Kidney (tissue), 14 donors: ENCODE data around the gene SPTLC3. TPM values are rescaled to one million over a fixed set of nuclear protein-coding genes. Genes with fewer than 3 reads are reported as not detected.

Experiments used
- DNase-seq, 5 donors: peaks; one replicate each; pipeline ENCODE4 v3.0.0-alpha.2; 2013 to 2020
- FAIRE-seq: peaks from 2 replicates; lab custom pipeline; 2012; peaks lifted over from hg19 to GRCh38; lab: Jason Lieb, UNC
- H3K27ac ChIP-seq, 2 donors: one replicate each; pipeline ENCODE4 v1.7.0; 2013; ENCODE audit warnings: low read depth in 2 of 2, low read length in 2 of 2, inconsistent platforms in 1 of 2
- H3K27me3 ChIP-seq: one replicate; pipeline ENCODE4 v1.7.1; 2013; ENCODE audit warnings: low read length, inconsistent platforms; ENCODE audit not compliant: control insufficient read depth, insufficient read depth
- H3K36me3 ChIP-seq, 3 donors: one replicate each; pipeline versions ENCODE4 v1.7.0 to v1.7.1; 2013; ENCODE audit warnings: low read length in 3 of 3, control low read depth in 1 of 3, inconsistent platforms in 1 of 3; ENCODE audit not compliant: insufficient read depth in 3 of 3, control insufficient read depth in 2 of 3
- H3K4me1 ChIP-seq, 3 donors: one replicate each; pipeline versions ENCODE4 v1.7.0 to v1.7.1; 2013; ENCODE audit warnings: low read length in 3 of 3, inconsistent platforms in 1 of 3, low read depth in 1 of 3; ENCODE audit not compliant: control insufficient read depth in 2 of 3, insufficient read depth in 2 of 3
- H3K4me3 ChIP-seq, 3 donors: one replicate each; pipeline versions ENCODE4 v1.7.0 to v1.8.1; 2013; ENCODE audit warnings: low read length in 3 of 3, control low read depth in 1 of 3, inconsistent platforms in 1 of 3
- H3K9ac ChIP-seq, 3 donors: one replicate each; pipeline versions ENCODE4 v1.7.0 to v1.7.1; 2013; ENCODE audit warnings: low read length in 3 of 3, control low read depth in 1 of 3, inconsistent platforms in 1 of 3
- H3K9me3 ChIP-seq, 3 donors: one replicate each; pipeline versions ENCODE4 v1.7.0 to v1.7.1; 2013; ENCODE audit warnings: low read length in 3 of 3, control low read depth in 1 of 3, inconsistent platforms in 1 of 3; ENCODE audit not compliant: control insufficient read depth in 2 of 3, insufficient read depth in 1 of 3
- CTCF ChIP-seq: IDR thresholded peaks from 3 replicates; pipeline ENCODE4 v1.5.1; 2012; ENCODE audit warnings: mild to moderate bottlenecking, moderate library complexity, borderline replicate concordance; ENCODE audit not compliant: insufficient read depth; ENCODE audit errors: extremely low read depth
- intact Hi-C: fragments of 100-400 bp; cut with DNase I; formaldehyde crosslinking; loops from one replicate; pipeline ENCODE4 v1.11.1; 2022
- polyA plus RNA-seq: library from polyadenylated mRNA; stranded (reverse); fragments of 350-450 nt; fragmentation: Illumina TruSeq; extraction: RNeasy Lipid Tissue Mini Kit (QIAGEN cat#74804); gene quantifications from one replicate; pipeline ENCODE4 v1.2.3, GENCODE V29; 2014; ENCODE audit warnings: low read depth, low replicate concordance; ENCODE audit not compliant: insufficient read depth
- total RNA-seq: library from RNA; stranded (reverse); fragmentation: NEBNext Ultra II Directional; extraction: Animal tissue kit (Norgen Biotek cat#: 25700); gene quantifications from one replicate; pipeline ENCODE4 v1.2.1, GENCODE V29; 2021
- donor health status: control.
- donor health status: control.
- donor health status: control.
- donor health status: control.
- donor health status: control.
- donor health status: DM: yes; HTN: yes; CAD: no.
- donor health status: Normal renal cell carcinoma (clear cell type).

SPTLC3 gene
- total and polyA plus RNA-seq, 2 donors from 2014 or later: 7.1 to 65.9 TPM

GRCh38 chr20:13085275-13085674, 76.5 kb downstream of the SPTLC3 start:
- H3K4me3 ChIP-seq: no peak overlapping the region
- FAIRE-seq: no peak
- no peak overlapping the region for H3K27ac ChIP-seq
- H3K9me3 ChIP-seq: no peaks in the 10 kb centered on the region
- H3K4me1 ChIP-seq: no peaks in the 10 kb centered on the region
- no peak overlapping the region for H3K9ac ChIP-seq
- intact Hi-C loops: no loop called here
- DNase-seq: no peak
- TF ChIP-seq CTCF: no peak
- H3K27me3 ChIP-seq: no peaks in the 10 kb centered on the region
- H3K36me3 ChIP-seq: no peaks in the 10 kb centered on the region

DNA sequence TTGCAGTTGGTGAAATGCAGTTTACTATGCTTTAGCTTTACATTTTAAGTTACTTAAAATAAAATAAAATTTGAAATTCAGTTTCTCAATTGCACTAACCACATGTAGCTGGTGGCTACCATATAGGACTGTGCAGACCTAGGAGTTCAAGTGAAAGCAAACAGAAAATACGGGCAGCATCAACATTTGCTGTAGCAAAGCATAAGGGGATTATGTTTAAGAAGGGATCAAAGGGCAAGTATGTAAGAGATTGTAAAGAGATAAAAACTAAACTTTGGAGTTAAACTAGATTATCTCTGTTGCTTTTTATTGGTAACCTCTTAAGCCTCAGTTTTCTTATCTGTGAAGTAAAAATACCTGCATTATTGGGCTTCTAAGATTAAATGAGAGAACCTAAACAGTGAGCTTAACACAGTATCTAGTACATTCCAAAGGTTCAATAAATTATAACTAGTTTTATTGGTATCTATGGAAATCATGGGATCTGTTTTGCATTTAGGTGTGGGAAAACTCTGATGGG, 81.2 kb downstream of the SPTLC3 start:
- Histone ChIP-seq H3K27me3 (no peaks in the 10 kb centered on the region), H3K4me3 (no peak overlapping the region), H3K27ac (no peak overlapping the region), H3K9me3 (no peaks in the 10 kb centered on the region), H3K36me3 (peaks cover 0 to 14% (median 11%) of the 10 kb centered on the region in 3 donors), H3K4me1 (no peaks in the 10 kb centered on the region), H3K9ac (no peak overlapping the region)
- no peak for TF ChIP-seq CTCF
- intact Hi-C loops: no loop called here
- FAIRE-seq (no peak), DNase-seq (no peak)

- DNase-seq (no peak), FAIRE-seq (no peak)
- Histone ChIP-seq H3K27ac (no peak overlapping the region), H3K9ac (no peak overlapping the region), H3K9me3 (no peaks in the 10 kb centered on the region), H3K27me3 (no peaks in the 10 kb centered on the region), H3K4me1 (no peaks in the 10 kb centered on the region), H3K4me3 (no peak overlapping the region), H3K36me3 (peaks cover 0 to 14% (median 13%) of the 10 kb centered on the region in 3 donors)
- intact Hi-C loops: no loop called here
- TF ChIP-seq CTCF: no peak
These were observed 83.3 kb downstream of the SPTLC3 start for GRCh38 chr20:13092111-13092510.

DNA sequence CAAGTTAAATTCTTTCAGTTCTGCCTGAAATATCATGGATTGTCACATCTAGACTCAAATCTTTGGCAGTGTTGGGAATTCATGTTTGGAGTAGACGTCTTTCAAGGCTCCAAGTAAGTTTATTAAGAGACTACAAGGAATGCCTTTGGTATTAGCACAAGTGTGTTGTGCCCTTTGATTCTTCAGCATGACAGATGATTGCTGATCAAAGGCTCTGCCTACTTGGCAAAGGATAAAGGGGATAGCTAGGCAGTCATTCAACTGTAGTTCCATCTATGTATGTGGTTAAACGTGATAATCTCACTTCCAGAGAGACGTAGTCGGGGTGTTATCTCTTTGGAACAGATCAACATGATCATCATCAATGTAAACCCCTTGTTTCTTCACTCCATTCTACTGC, 86.2 kb downstream of the SPTLC3 start:
- TF ChIP-seq CTCF: no peak
- DNase-seq (no peak), FAIRE-seq (no peak)
- Histone ChIP-seq H3K9me3 (no peaks in the 10 kb centered on the region), H3K4me1 (peaks cover 0 to 4% (median 0%) of the 10 kb centered on the region in 3 donors), H3K27ac (no peak overlapping the region), H3K27me3 (no peaks in the 10 kb centered on the region), H3K4me3 (no peak overlapping the region), H3K36me3 (peaks cover 0 to 14% (median 13%) of the 10 kb centered on the region in 3 donors), H3K9ac (no peak overlapping the region)
- intact Hi-C loops: no loop called here
